ENCODE results near the gene PMFBP1. TPM values are rescaled to one million over a fixed set of nuclear protein-coding genes. Genes with fewer than 3 reads are reported as not detected.

PMFBP1 gene
- total RNA-seq, 1 donor from 2014 or later: 1.2 TPM

DNA sequence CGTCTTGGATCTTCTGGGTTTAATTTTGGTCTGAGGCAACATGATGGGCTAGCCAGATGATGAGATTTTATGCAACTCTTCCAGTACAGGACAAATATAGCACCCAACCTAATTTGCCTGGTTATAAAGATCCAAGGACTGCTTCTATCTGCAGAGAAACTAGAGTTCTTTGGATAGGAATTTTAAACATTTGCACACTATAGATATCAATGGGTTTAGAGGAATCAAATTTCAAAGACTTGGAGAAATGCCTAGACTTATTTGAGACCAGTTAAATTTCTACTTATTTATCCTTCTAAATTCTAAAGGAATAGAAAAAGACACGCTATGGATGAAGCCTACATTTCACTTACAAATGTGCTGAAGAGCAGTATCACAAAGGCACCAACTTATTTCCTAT, 12.6 kb downstream of the PMFBP1 start:
- H3K4me1 Mint-ChIP-seq (ENCODE audit: low read depth, unreplicated experiment): peaks cover 2% of the 10 kb centered on the region
- Histone ChIP-seq H3K4me3 (ENCODE audit: insufficient read depth, low read depth, low read length) (no peak overlapping the region), H3K79me2 (ENCODE audit: insufficient read depth, low read length) (no peaks in the 10 kb centered on the region), H3K9me3 (ENCODE audit: insufficient read depth, low read depth, low read length) (no peaks in the 10 kb centered on the region), H3K4me2 (ENCODE audit: low read length) (no peak overlapping the region), H3K4me1 (ENCODE audit: insufficient read depth, low read length) (no peaks in the 10 kb centered on the region), H3K36me3 (ENCODE audit: insufficient read depth, low read length) (no peaks in the 10 kb centered on the region), H2AFZ (ENCODE audit: low read depth, low read length) (no peak overlapping the region), H4K20me1 (ENCODE audit: insufficient read depth, low read length) (no peaks in the 10 kb centered on the region), H3K27ac (ENCODE audit: low read depth, low read length) (no peak overlapping the region), H3K27me3 (ENCODE audit: insufficient read depth, low read length) (no peaks in the 10 kb centered on the region), H3K9ac (ENCODE audit: low read length) (no peak overlapping the region)
- no peak for DNase-seq (ENCODE audit: low read depth)
- peaks cover 4% of the 10 kb centered on the region for H3K27me3 Mint-ChIP-seq (ENCODE audit: low read depth, unreplicated experiment)
- H3K27ac Mint-ChIP-seq (ENCODE audit: unreplicated experiment): no peak overlapping the region
- H3K4me3 Mint-ChIP-seq (ENCODE audit: unreplicated experiment): no peak overlapping the region
- H3K9me3 Mint-ChIP-seq (ENCODE audit: unreplicated experiment): peaks cover 5% of the 10 kb centered on the region
- FAIRE-seq: no peak
- TF ChIP-seq EZH2 (IDR thresholded peaks at IDR 0.05; ENCODE audit: insufficient read depth, low read length): no peak
- TF ChIP-seq, protein P1, sequence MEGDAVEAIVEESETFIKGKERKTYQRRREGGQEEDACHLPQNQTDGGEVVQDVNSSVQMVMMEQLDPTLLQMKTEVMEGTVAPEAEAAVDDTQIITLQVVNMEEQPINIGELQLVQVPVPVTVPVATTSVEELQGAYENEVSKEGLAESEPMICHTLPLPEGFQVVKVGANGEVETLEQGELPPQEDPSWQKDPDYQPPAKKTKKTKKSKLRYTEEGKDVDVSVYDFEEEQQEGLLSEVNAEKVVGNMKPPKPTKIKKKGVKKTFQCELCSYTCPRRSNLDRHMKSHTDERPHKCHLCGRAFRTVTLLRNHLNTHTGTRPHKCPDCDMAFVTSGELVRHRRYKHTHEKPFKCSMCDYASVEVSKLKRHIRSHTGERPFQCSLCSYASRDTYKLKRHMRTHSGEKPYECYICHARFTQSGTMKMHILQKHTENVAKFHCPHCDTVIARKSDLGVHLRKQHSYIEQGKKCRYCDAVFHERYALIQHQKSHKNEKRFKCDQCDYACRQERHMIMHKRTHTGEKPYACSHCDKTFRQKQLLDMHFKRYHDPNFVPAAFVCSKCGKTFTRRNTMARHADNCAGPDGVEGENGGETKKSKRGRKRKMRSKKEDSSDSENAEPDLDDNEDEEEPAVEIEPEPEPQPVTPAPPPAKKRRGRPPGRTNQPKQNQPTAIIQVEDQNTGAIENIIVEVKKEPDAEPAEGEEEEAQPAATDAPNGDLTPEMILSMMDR (IDR thresholded peaks at IDR 0.05; ENCODE audit: insufficient read depth, low read depth, low read length): no peak
- H3K36me3 Mint-ChIP-seq (ENCODE audit: low read depth, unreplicated experiment): no peaks in the 10 kb centered on the region

DNA sequence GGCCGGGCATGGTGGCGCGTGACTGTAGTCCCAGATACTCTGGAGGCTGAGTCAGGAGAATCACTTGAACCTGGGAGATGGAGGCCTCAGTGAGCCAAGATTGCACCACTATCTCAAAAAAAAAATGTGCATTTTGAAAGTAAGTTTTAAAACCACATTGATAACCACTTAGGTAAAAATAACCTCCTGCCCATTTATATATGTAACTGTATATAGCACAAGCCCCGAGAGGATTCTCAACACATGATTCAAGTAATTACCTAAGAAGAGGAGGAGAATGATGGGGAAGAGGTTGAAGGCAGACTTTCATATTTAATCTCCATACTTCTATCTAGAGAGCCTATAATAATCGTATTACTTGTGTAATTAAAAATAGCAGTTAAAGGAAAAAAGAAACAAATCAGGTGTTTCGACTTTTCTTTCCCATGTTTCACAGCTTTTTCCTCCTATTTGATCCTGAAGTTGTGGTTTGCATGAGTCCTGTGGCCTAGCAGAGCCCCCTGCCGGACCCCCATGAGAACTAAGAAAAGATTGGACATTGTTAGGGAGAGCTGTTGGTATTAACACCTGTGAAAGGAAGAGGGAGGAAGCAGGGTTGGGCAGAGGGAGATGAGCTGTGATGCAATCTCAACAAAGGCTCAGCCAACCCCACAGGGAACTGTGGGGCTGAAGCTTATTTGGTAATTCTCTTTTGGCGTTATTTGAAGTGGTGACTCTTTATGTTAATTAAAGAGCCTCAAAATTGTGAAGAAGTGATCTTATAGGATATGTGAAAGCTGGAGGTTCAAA, 22.1 kb downstream of the PMFBP1 start:
- Histone ChIP-seq H3K36me3 (ENCODE audit: insufficient read depth, low read length) (no peaks in the 10 kb centered on the region), H3K79me2 (ENCODE audit: insufficient read depth, low read length) (no peaks in the 10 kb centered on the region), H3K27me3 (ENCODE audit: insufficient read depth, low read length) (no peaks in the 10 kb centered on the region), H2AFZ (ENCODE audit: low read depth, low read length) (no peak overlapping the region), H3K4me3 (ENCODE audit: insufficient read depth, low read depth, low read length) (no peak overlapping the region), H3K4me1 (ENCODE audit: insufficient read depth, low read length) (no peaks in the 10 kb centered on the region), H4K20me1 (ENCODE audit: insufficient read depth, low read length) (no peaks in the 10 kb centered on the region), H3K4me2 (ENCODE audit: low read length) (no peak overlapping the region), H3K27ac (ENCODE audit: low read depth, low read length) (no peak overlapping the region), H3K9ac (ENCODE audit: low read length) (no peak overlapping the region), H3K9me3 (ENCODE audit: insufficient read depth, low read depth, low read length) (no peaks in the 10 kb centered on the region)
- Mint-ChIP-seq H3K4me1 (ENCODE audit: low read depth, unreplicated experiment) (no peaks in the 10 kb centered on the region), H3K9me3 (ENCODE audit: unreplicated experiment) (peaks cover 7% of the 10 kb centered on the region), H3K27ac (ENCODE audit: unreplicated experiment) (no peak overlapping the region), H3K36me3 (ENCODE audit: low read depth, unreplicated experiment) (no peaks in the 10 kb centered on the region), H3K4me3 (ENCODE audit: unreplicated experiment) (no peak overlapping the region), H3K27me3 (ENCODE audit: low read depth, unreplicated experiment) (peaks cover 10% of the 10 kb centered on the region)
- DNase-seq (ENCODE audit: low read depth) (no peak), FAIRE-seq (no peak)
- no peak for TF ChIP-seq EZH2 (IDR thresholded peaks at IDR 0.05; ENCODE audit: insufficient read depth, low read length)
- TF ChIP-seq, protein P1 (IDR thresholded peaks at IDR 0.05; ENCODE audit: insufficient read depth, low read depth, low read length): no peak

DNA sequence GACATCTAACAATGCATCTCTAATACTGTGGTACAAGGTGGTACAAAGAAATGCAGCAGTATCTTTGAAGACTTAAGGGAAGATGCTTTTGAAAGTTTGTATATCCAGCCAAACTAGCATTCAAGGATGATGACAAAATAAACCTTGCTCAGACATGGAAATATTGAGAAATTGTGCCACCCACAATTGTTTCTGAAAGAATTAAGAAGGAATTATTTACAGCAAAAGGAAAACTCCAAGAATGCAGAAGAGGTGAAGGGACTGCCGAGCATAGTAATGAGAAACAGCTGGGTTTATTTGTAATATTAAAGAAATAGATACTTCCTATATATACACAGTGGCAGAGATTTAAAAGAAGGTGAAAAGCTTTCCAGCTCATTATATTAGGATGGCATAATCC, 29.5 kb downstream of the PMFBP1 start:
- peaks cover 9% of the 10 kb centered on the region for H3K27me3 Mint-ChIP-seq (ENCODE audit: low read depth, unreplicated experiment)
- no peak for FAIRE-seq
- H3K4me3 Mint-ChIP-seq (ENCODE audit: unreplicated experiment): no peak overlapping the region

More for the DNA sequence above, 29.5 kb downstream of the PMFBP1 start:
- Histone ChIP-seq H3K79me2 (ENCODE audit: insufficient read depth, low read length) (no peaks in the 10 kb centered on the region), H3K27me3 (ENCODE audit: insufficient read depth, low read length) (no peaks in the 10 kb centered on the region), H3K4me1 (ENCODE audit: insufficient read depth, low read length) (no peaks in the 10 kb centered on the region), H3K4me2 (ENCODE audit: low read length) (no peak overlapping the region), H4K20me1 (ENCODE audit: insufficient read depth, low read length) (no peaks in the 10 kb centered on the region), H3K9me3 (ENCODE audit: insufficient read depth, low read depth, low read length) (no peaks in the 10 kb centered on the region), H3K36me3 (ENCODE audit: insufficient read depth, low read length) (no peaks in the 10 kb centered on the region), H2AFZ (ENCODE audit: low read depth, low read length) (no peak overlapping the region), H3K9ac (ENCODE audit: low read length) (no peak overlapping the region), H3K27ac (ENCODE audit: low read depth, low read length) (no peak overlapping the region), H3K4me3 (ENCODE audit: insufficient read depth, low read depth, low read length) (no peak overlapping the region)
- TF ChIP-seq EZH2 (IDR thresholded peaks at IDR 0.05; ENCODE audit: insufficient read depth, low read length): no peak
- TF ChIP-seq, protein P1 (IDR thresholded peaks at IDR 0.05; ENCODE audit: insufficient read depth, low read depth, low read length): no peak
- DNase-seq (ENCODE audit: low read depth): no peak
- Mint-ChIP-seq H3K27ac (ENCODE audit: unreplicated experiment) (no peak overlapping the region), H3K36me3 (ENCODE audit: low read depth, unreplicated experiment) (no peaks in the 10 kb centered on the region), H3K9me3 (ENCODE audit: unreplicated experiment) (peaks cover 4% of the 10 kb centered on the region), H3K4me1 (ENCODE audit: low read depth, unreplicated experiment) (no peaks in the 10 kb centered on the region)
